Activated T-helper 1 cell treated with anti-CD3 and anti-CD28 coated beads, Interleukin-12 subunit alpha, Interleukin-12 subunit beta, Interleukin-2, Interleukin-4 antibody, amounts not matched to agents 30 ng/mL and 10 ng/mL and 1 ng/mL, durations not matched to agents 14 hours and 24 hours and 36 hours (primary cell): ENCODE data around the gene FOCAD. TPM values are rescaled to one million over a fixed set of nuclear protein-coding genes. Genes with fewer than 3 reads are reported as not detected.

Experiments used
- DNase-seq: peaks from one replicate; pipeline ENCODE4 v3.0.0; 2021; ENCODE audit warnings: low spot score
- H3K27ac Mint-ChIP-seq: one replicate; pipeline ENCODE4 v1.8.0; 2021; ENCODE audit warnings: mild to moderate bottlenecking, mixed read lengths
- H3K27me3 Mint-ChIP-seq: one replicate; pipeline ENCODE4 v1.8.0; 2022; ENCODE audit warnings: mild to moderate bottlenecking, moderate library complexity, mixed read lengths; ENCODE audit not compliant: insufficient read depth
- H3K36me3 Mint-ChIP-seq: one replicate; pipeline ENCODE4 v1.8.0; 2021; ENCODE audit warnings: low read depth, mixed read lengths
- H3K4me1 Mint-ChIP-seq: one replicate; pipeline ENCODE4 v1.8.0; 2021; ENCODE audit warnings: low read depth, mixed read lengths
- H3K4me3 Mint-ChIP-seq: one replicate; pipeline ENCODE4 v1.8.0; 2021; ENCODE audit warnings: mild to moderate bottlenecking, moderate library complexity, mixed read lengths
- H3K9me3 Mint-ChIP-seq: one replicate; pipeline ENCODE4 v1.8.0; 2021; ENCODE audit warnings: mixed read lengths
- intact Hi-C: fragments of 100-400 bp; cut with micrococcal nuclease; formaldehyde crosslinking; loops from one replicate; pipeline ENCODE4 v1.15.1; 2024
- total RNA-seq: library from RNA; stranded (reverse); gene quantifications from 2 replicates; pipeline ENCODE4 v1.2.3, GENCODE V29; 2022

Gene FOCAD
- total RNA-seq, 1 donor from 2014 or later, result 31.2 TPM

GRCh38 chr9:21042466-21042865, 358.4 kb downstream of the FOCAD start:
- no peaks in the 10 kb centered on the region for H3K9me3 Mint-ChIP-seq
- intact Hi-C loops, result no loop called here
- H3K27me3 Mint-ChIP-seq, result peaks cover 19% of the 10 kb centered on the region
- DNase-seq, result no peak
- no peak overlapping the region for H3K27ac Mint-ChIP-seq
- no peak overlapping the region for H3K4me3 Mint-ChIP-seq
- peaks cover 11% of the 10 kb centered on the region for H3K4me1 Mint-ChIP-seq
- no peaks in the 10 kb centered on the region for H3K36me3 Mint-ChIP-seq

DNA sequence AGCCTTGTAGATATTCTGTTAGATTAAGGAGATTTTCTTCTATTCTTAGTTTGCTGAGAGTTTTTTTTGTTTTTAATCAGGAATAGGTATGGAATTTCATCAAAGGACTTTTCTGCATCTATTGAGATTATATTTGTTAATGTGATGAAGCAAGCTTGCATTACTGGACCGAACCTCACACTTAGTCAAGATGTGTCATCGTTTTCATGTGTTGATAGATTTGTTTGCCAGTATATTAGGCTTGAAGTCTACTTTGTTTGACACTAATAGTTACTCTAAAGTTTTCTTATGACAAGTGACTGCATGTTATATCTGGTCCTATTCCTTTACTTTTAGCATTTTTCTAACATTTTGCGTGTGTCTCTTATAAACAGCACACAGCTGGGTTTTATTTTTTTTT, 359.8 kb downstream of the FOCAD start:
- Mint-ChIP-seq H3K9me3 (no peaks in the 10 kb centered on the region), H3K27me3 (peaks cover 24% of the 10 kb centered on the region), H3K27ac (no peak overlapping the region), H3K4me1 (peaks cover 13% of the 10 kb centered on the region), H3K36me3 (no peaks in the 10 kb centered on the region), H3K4me3 (no peak overlapping the region)
- DNase-seq, result no peak
- intact Hi-C loops, result no loop called here

Other genes with a start within 250 kb of the FOCAD start
- gene MLLT3, start 61.8 kb upstream of the FOCAD start, total RNA-seq, result 33.8 and 36.4 TPM in 2 replicates